ENCODE data around the gene SLC16A10.

GRCh38 chr6:111068866-111069234 is 18.5 kb upstream of the SLC16A10 start:
- TF ChIP-seq, protein P1, sequence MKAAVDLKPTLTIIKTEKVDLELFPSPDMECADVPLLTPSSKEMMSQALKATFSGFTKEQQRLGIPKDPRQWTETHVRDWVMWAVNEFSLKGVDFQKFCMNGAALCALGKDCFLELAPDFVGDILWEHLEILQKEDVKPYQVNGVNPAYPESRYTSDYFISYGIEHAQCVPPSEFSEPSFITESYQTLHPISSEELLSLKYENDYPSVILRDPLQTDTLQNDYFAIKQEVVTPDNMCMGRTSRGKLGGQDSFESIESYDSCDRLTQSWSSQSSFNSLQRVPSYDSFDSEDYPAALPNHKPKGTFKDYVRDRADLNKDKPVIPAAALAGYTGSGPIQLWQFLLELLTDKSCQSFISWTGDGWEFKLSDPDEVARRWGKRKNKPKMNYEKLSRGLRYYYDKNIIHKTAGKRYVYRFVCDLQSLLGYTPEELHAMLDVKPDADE (IDR thresholded peaks at IDR 0.05), result no peak
- no peak for TF ChIP-seq EZH2 (IDR thresholded peaks at IDR 0.05; ENCODE audit: low read depth, unreplicated experiment)
- TF ChIP-seq CTCF (conservative IDR thresholded peaks at IDR 0.05; ENCODE audit: low read depth in 2 of 2), result no peak
- TF ChIP-seq POLR2AphosphoS5 (IDR thresholded peaks at IDR 0.05; ENCODE audit: low read depth), result no peak
- no peak for TF ChIP-seq ZNF114 (CRISPR knock-in tag; IDR thresholded peaks at IDR 0.05)
- no peak for TF ChIP-seq EZH2phosphoT487 (IDR thresholded peaks at IDR 0.05; ENCODE audit: unreplicated experiment)
- TF ChIP-seq REST (IDR thresholded peaks at IDR 0.05; ENCODE audit: unreplicated experiment), result no peak
- no peak for TF ChIP-seq JUNB (IDR thresholded peaks at IDR 0.05; ENCODE audit: unreplicated experiment)

All from GM23338 (cell line).